Measurements from ENCODE around the gene SAT2. TPM values are rescaled to one million over a fixed set of nuclear protein-coding genes. Genes with fewer than 3 reads are reported as not detected.

SAT2 gene
- total RNA-seq, 1 donor from 2014 or later, result 47.2 TPM

DNA sequence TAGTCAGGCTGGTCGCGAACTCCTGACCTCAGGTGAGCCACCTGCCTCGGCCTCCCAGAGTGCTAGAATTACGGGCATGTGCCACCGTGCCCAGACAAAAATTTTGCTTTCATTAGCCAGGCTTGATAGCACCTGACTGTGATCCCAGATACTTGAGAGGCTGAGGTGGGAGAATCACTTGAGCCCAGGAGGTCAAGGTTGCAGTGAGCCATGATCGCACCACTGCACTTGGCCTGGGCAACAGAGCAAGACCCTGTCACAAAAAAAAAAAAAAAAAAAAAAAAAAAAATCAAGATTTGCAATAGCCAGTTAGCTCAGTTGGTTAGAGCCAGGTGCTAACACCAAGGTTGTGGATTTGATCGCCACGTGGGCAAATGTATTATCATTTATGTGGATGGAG lies 6.8 kb downstream of the SAT2 start:
- Mint-ChIP-seq H3K27ac (ENCODE audit: unreplicated experiment) (no peak overlapping the region), H3K36me3 (ENCODE audit: low read depth, unreplicated experiment) (no peaks in the 10 kb centered on the region), H3K4me3 (ENCODE audit: unreplicated experiment) (no peak overlapping the region), H3K4me1 (ENCODE audit: low read depth, unreplicated experiment) (no peaks in the 10 kb centered on the region), H3K27me3 (ENCODE audit: low read depth, unreplicated experiment) (no peaks in the 10 kb centered on the region), H3K9me3 (ENCODE audit: unreplicated experiment) (no peaks in the 10 kb centered on the region)
- Histone ChIP-seq H3K9ac (ENCODE audit: low read length) (no peak overlapping the region), H3K9me3 (ENCODE audit: insufficient read depth, low read depth, low read length) (no peaks in the 10 kb centered on the region), H2AFZ (ENCODE audit: low read depth, low read length) (no peak overlapping the region), H3K79me2 (ENCODE audit: insufficient read depth, low read length) (no peaks in the 10 kb centered on the region), H3K36me3 (ENCODE audit: insufficient read depth, low read length) (no peaks in the 10 kb centered on the region), H4K20me1 (ENCODE audit: insufficient read depth, low read length) (no peaks in the 10 kb centered on the region), H3K4me3 (ENCODE audit: insufficient read depth, low read depth, low read length) (no peak overlapping the region), H3K4me1 (ENCODE audit: insufficient read depth, low read length) (no peaks in the 10 kb centered on the region), H3K27me3 (ENCODE audit: insufficient read depth, low read length) (no peaks in the 10 kb centered on the region), H3K27ac (ENCODE audit: low read depth, low read length) (no peak overlapping the region), H3K4me2 (ENCODE audit: low read length) (no peak overlapping the region)
- TF ChIP-seq EZH2 (IDR thresholded peaks at IDR 0.05; ENCODE audit: insufficient read depth, low read length), result no peak
- TF ChIP-seq, protein P1, sequence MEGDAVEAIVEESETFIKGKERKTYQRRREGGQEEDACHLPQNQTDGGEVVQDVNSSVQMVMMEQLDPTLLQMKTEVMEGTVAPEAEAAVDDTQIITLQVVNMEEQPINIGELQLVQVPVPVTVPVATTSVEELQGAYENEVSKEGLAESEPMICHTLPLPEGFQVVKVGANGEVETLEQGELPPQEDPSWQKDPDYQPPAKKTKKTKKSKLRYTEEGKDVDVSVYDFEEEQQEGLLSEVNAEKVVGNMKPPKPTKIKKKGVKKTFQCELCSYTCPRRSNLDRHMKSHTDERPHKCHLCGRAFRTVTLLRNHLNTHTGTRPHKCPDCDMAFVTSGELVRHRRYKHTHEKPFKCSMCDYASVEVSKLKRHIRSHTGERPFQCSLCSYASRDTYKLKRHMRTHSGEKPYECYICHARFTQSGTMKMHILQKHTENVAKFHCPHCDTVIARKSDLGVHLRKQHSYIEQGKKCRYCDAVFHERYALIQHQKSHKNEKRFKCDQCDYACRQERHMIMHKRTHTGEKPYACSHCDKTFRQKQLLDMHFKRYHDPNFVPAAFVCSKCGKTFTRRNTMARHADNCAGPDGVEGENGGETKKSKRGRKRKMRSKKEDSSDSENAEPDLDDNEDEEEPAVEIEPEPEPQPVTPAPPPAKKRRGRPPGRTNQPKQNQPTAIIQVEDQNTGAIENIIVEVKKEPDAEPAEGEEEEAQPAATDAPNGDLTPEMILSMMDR (IDR thresholded peaks at IDR 0.05; ENCODE audit: insufficient read depth, low read depth, low read length), result no peak
- FAIRE-seq (no peak), DNase-seq (ENCODE audit: low read depth) (no peak)

DNA sequence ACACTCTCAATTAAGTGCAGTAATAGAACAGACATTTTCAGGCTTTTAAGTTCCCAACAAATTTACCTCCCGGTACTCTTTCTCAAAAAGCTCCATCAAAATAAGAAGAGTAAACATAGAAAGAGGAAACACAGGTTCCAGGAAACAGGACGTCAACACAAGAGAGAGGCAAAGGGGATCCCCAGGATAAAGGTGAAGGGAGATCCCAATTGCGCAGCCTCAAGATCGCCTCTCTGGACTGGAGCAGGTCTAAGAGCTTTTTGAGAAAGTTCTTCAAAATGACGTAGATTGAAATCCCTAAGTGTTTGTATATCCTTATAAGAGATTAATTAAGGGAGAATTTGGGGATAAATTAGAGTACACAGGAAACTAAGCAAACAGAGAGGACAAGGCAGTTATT lies 9.0 kb downstream of the SAT2 start:
- H4K20me1 ChIP-seq (ENCODE audit: insufficient read depth, low read length), result peaks cover 7% of the 10 kb centered on the region
- peaks cover 8% of the 10 kb centered on the region for H3K79me2 ChIP-seq (ENCODE audit: insufficient read depth, low read length)
- no peak overlapping the region for H3K4me3 ChIP-seq (ENCODE audit: insufficient read depth, low read depth, low read length)
- H3K9me3 ChIP-seq (ENCODE audit: insufficient read depth, low read depth, low read length), result no peaks in the 10 kb centered on the region
- H3K4me2 ChIP-seq (ENCODE audit: low read length), result no peak overlapping the region
- H3K36me3 ChIP-seq (ENCODE audit: insufficient read depth, low read length), result no peaks in the 10 kb centered on the region
- H2AFZ ChIP-seq (ENCODE audit: low read depth, low read length), result no peak overlapping the region
- no peak overlapping the region for H3K4me3 Mint-ChIP-seq (ENCODE audit: unreplicated experiment)
- no peaks in the 10 kb centered on the region for H3K9me3 Mint-ChIP-seq (ENCODE audit: unreplicated experiment)
- H3K4me1 ChIP-seq (ENCODE audit: insufficient read depth, low read length), result peaks cover 4% of the 10 kb centered on the region
- no peak overlapping the region for H3K27ac ChIP-seq (ENCODE audit: low read depth, low read length)
- H3K9ac ChIP-seq (ENCODE audit: low read length), result no peak overlapping the region
- no peaks in the 10 kb centered on the region for H3K36me3 Mint-ChIP-seq (ENCODE audit: low read depth, unreplicated experiment)
- DNase-seq (ENCODE audit: low read depth) (no peak), FAIRE-seq (no peak)
- H3K27me3 ChIP-seq (ENCODE audit: insufficient read depth, low read length), result no peaks in the 10 kb centered on the region
- peaks cover 2% of the 10 kb centered on the region for H3K4me1 Mint-ChIP-seq (ENCODE audit: low read depth, unreplicated experiment)
- H3K27me3 Mint-ChIP-seq (ENCODE audit: low read depth, unreplicated experiment), result no peaks in the 10 kb centered on the region
- no peak overlapping the region for H3K27ac Mint-ChIP-seq (ENCODE audit: unreplicated experiment)
- TF ChIP-seq, protein P1 (IDR thresholded peaks at IDR 0.05; ENCODE audit: insufficient read depth, low read depth, low read length), result no peak
- TF ChIP-seq EZH2 (IDR thresholded peaks at IDR 0.05; ENCODE audit: insufficient read depth, low read length), result no peak

DNA sequence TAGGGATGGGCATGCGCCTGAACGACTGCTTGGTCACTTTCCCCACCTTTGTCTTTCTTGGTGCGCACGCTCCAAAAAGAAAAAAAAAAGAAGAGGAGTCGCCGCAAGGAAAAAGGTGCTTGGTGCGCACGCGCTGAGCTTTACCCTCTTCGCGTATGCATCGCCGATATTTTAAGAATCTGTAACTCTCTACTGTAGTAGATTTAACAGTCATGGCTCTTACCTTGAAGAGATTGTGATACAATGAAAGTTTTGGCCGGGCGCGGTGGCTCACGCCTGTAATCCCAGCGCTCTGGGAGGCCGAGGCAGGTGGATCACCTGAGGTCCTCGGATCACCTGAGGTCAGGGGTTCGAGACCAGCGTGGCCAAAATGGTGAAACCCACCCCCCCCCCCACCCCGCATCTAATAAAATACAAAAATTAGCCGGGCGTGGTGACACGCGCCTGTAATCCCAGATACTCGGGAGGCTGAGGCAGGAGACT lies 12.3 kb downstream of the SAT2 start:
- Histone ChIP-seq H3K4me1 (ENCODE audit: insufficient read depth, low read length) (peaks cover 22% of the 10 kb centered on the region), H3K79me2 (ENCODE audit: insufficient read depth, low read length) (peaks cover 40% of the 10 kb centered on the region), H3K9ac (ENCODE audit: low read length) (peak overlapping the region; percentile 72), H3K4me3 (ENCODE audit: insufficient read depth, low read depth, low read length) (peak overlapping the region; percentile 56), H3K36me3 (ENCODE audit: insufficient read depth, low read length) (no peaks in the 10 kb centered on the region), H3K9me3 (ENCODE audit: insufficient read depth, low read depth, low read length) (no peaks in the 10 kb centered on the region), H4K20me1 (ENCODE audit: insufficient read depth, low read length) (peaks cover 37% of the 10 kb centered on the region), H3K27ac (ENCODE audit: low read depth, low read length) (peak overlapping the region; percentile 46), H3K27me3 (ENCODE audit: insufficient read depth, low read length) (no peaks in the 10 kb centered on the region), H2AFZ (ENCODE audit: low read depth, low read length) (peak overlapping the region; percentile 79), H3K4me2 (ENCODE audit: low read length) (peak overlapping the region; percentile 86)
- TF ChIP-seq, protein P1 (IDR thresholded peaks at IDR 0.05; ENCODE audit: insufficient read depth, low read depth, low read length), result no peak
- TF ChIP-seq EZH2 (IDR thresholded peaks at IDR 0.05; ENCODE audit: insufficient read depth, low read length), result no peak
- Mint-ChIP-seq H3K27ac (ENCODE audit: unreplicated experiment) (no peak overlapping the region), H3K4me1 (ENCODE audit: low read depth, unreplicated experiment) (peaks cover 28% of the 10 kb centered on the region), H3K27me3 (ENCODE audit: low read depth, unreplicated experiment) (no peaks in the 10 kb centered on the region), H3K36me3 (ENCODE audit: low read depth, unreplicated experiment) (peaks cover 3% of the 10 kb centered on the region), H3K9me3 (ENCODE audit: unreplicated experiment) (no peaks in the 10 kb centered on the region), H3K4me3 (ENCODE audit: unreplicated experiment) (peak overlapping the region; percentile 82)
- no peak for DNase-seq (ENCODE audit: low read depth)
- peak; percentile 34 for FAIRE-seq
